Measurements from ENCODE around the gene ALDH6A1.
A peak's percentile ranks its signal among the peaks of the same experiment; 100 is the strongest.

ALDH6A1 gene

DNA sequence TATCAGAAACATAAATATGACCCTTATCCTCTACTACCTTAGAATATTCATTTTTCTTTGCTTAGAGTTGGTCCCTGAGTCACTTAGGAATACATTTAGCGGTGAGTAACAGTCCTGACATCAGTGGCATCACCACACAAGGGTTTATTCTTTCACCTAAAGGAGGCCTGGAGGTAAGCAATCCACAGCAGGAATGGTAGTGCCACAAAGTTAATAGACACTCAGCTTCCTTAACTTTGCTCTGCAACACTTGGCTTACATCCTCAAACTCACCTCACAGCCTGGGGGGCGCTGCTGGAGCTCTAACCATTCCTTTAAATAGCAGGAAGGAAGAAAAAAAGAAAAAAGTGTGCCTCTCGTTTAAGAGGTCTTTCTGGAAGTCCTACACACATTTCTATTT lies 36.0 kb downstream of the ALDH6A1 start:
- DNase-seq = no peak

DNA sequence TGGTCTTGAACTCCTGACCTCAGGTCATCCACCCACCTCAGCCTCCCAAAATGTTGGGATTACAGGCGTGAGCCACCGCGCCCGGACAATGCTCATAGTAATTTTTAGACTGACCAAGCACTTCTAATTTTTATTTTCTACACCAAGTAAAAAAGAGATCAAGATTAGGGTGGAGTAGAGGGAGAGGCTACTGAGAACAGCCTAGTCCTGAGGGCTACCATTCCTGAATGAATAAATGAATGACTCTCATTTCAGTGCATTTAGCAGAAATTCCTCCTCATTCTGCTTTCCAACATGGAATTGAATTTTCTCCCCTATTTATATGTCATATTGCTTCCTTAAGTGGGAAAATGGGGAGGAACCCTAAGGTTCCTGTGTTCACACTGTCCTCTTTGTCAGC lies 38.7 kb downstream of the ALDH6A1 start:
- DNase-seq = no peak

DNA sequence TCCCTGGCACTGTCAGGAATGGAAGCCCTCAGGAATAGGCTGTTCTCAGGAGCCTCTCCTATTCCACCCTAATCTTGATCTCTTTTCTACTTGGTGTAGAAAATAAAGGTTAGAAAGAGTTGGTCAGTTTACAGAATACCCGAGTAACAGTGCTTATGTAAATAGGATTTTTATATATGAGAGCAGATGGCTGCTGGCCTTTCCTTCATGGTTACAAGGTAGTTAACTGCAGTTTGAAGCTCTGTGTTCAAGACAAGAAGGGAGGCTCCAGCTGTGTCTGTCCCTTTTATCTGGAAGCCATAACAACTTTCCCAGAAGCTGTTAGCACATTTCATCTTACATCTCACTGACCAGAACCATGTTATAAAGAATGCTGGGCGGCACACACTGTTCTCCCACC lies 42.0 kb downstream of the ALDH6A1 start:
- DNase-seq = no peak

DNA sequence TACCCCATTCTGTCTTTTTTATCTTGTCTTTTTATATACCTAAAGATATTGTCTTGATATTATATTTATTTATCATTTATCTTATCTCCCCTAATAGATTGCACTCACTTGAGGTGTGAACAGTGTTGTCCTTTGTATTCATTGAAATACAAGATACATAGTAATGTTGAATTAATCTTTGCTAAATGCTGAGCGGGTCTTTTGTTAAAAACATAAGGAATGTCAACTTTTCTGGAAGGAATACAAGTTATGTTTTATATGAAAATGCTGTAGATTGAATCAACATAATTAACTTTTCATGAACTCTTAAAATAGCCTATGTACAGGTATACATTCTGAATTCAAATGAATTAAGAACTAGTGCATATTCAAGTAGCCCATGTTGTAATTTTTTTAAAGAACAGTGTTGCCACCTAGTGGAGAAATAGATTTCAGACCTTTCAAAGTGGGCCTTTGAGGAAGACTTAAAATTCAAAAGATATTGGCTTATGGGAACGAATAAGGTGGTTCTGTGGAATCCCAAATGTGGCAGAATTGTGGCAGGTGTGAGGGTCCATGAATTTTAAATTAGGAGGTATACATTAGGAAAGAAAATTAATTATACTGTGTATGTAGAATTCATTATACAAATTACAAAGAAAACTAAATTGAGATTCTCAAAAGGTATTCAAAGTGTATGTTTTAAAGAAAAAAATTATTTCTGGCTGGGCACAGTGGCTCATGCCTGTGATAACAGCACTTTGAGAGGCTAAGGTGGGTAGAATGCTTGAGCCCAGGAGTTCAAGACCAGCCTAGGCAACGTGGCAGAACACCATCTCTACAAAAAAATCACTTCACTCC lies 46.0 kb downstream of the ALDH6A1 start:
- no peak for DNase-seq

DNA sequence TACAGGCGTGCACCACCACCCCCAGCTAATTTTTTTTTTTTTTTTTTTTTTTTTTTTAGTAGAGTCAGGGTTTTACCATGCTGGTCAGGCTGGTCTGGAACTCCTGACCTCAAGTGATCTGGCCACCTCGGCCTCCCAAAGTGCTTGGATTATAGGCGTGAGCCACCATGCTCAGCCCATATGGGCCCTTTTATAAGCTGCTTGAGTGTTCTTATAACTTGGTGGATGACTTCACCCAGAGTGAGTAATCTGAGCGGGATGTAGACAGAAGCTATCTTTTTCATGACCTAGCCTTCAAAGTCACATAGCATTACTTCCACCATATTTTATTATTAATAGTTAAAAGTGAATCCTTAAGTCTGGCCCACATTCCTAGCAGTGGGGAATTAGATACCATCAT lies 48.7 kb downstream of the ALDH6A1 start:
- no peak for DNase-seq

DNA sequence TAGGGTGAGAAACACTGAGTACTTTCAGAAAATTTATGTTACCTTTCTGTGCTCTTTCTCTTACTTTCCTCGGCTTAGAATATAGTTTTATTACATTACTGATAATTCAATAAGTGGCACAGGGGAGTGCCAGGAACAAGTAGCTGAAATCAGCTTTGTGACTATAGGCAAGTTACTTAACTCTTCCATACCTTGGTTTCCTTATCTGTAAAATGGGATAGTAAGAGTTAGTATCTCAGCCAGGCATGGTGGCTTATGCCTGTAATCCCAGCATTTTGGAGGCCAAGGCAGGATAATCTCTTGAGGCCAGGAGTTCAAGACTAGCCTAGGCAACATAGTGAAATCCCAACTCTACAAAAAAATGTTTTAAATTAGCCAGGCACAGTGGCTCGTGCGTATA lies 49.7 kb downstream of the ALDH6A1 start:
- no peak for DNase-seq

DNA sequence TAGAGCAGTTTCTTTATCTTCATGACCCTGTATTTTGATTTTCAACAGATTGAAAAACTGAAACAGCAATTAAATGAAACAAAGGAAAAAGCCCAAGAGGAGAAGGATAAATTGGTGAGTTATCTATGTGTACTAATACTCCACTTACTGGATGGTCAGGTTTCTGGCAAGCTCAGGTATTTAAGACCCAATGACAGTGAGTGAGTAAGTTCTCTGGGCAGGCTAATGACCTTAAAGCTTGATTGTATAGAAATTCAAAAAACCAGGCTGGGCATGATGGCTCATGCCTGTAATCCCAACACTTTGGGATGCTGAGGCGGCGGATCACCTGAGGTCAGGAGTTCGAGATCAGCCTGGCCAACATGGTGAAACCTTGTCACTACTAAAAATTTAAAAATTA lies 55.1 kb downstream of the ALDH6A1 start:
- DNase-seq = no peak

DNA sequence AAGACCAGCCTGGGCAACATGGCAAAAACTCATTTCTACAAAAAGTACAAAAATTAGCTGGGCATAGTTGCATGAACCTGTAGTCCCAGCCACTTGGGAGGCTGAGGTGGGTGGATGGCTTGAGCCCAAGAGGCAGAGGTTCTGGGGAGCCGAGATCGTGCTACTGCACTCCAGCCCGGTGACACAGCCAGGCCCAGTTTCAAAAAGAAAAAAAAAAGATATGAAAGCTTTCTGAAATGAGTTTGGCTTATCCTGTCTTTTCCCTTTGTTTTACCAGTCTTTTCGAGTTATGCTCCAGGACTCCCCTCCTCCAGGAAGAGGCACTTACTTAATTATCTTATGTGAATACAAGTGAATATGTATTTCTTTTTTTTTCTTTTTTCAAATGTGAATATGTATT lies 61.9 kb downstream of the ALDH6A1 start:
- no peak for DNase-seq

DNA sequence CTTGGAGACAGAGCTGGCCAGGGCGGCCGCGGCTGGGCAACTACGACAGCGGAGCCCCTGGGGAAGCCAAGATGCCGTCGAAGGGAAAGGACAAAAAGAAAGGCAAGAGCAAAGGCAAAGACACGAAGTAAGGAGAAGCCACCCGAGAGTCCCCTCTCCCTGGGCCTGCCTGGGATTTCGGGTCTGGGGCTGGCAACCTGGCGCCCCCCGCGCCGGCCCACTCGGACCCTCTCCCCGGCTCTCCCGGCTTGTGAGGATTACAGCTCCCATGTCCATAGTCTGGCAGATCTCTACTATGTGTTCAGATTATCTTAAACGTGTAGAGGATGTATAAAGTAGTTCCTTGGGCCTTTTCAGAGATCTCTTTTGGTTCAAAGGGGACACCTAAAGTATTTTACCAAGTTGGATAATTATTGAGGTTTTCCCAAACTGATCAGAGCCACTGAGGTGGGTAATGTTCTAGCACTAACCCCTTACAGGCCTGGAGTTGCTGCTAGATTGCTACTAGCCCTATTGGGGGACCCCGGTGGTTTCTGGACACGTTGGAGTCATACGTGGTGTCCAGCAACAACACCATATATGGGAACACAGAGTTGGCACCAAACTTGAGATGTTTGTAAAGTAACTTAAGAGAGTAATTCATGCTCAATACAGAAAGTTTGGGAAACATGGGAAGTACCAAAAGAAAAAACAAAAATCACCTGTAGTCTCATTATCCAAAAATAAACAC lies 64.7 kb downstream of the ALDH6A1 start:
- DNase-seq = no peak

DNA sequence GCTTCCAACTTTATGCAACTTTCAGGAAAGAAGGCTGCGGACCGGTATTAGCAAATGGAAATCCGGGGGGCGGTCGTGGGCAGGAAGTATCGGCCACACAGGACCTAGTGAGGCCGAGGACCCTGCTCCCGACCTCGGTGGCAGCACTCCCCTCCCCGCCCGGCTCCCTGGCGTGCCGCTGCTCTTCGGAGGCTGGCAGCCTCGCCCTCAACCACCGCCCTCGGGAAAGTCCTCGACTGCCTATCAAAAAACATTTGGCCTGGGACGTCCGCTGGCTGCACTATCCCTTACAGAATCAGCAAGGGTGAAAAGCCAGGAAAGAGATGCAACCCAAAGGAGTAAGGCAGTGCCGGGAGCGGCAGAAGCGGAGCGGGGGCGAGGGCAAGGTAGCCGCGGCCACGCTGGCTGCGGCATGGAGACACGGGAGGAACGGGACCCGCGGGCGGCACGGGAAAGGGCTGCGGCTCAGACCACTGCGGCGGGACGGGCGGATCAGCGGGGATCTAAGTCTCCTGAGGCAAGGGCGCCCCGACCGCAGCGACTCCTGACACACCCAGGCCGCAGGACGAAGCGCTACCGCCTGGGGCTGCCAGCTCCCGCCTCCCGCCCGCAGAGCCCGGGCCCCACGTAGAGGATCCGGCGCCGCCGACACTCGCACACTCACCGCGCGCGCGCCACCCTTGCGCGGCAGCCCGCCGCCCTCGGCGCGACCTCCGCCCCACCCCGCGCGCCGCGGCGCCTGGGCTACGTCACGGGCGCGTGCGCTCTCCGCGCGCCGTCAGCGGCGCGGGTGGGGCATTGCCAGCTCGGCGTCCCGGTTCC lies 65.5 kb downstream of the ALDH6A1 start, which contains the start of the genes BBOF1 and ENTPD5:
Gene BBOF1 (plus strand): TSS at position 764 of the 822 bp plus-strand sequence. CDS start 130 bp downstream, outside the sequence.
Gene ENTPD5 (minus strand): TSS at position 703 of the 822 bp plus-strand sequence. CDS start 31,186 bp downstream, outside the sequence.
- DNase-seq = peak; percentile 84

DNA sequence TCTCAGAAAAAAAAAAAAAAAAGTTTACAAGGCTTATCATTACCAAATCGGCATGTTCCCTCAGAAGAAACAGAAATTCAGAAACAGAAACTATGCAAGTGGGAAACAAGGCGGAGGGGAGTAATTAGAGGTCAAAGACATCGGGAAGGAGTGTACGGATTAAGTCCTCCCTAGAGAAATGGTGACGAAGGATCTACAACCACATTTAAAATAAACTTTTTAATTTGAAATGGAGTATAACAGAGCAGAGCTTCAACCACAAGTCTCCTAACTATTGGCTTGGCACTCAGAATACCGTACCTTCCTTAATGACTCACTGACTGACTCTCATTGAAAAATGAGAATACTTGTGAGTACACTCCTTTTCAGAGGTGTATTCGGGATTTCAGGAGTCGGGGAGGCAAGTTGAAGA lies 66.1 kb downstream of the ALDH6A1 start:
- no peak for DNase-seq

DNA sequence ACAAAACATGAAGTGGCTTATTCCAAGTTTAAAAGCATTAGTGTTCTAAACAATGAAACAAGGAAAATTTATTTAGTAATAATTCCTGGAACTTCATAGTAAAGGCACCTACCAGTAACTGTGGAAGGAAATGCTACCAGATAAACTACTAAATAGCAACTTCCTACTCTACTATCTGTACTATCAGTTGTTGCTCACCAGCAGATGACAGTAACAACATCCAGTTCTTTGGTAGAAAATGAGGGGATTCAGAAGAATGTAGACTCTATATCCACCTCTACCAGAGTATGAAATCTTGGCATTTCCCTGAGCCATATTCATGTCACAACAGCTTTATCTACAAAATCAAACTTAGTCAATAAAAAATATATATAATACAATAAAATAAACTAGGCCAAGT lies 68.3 kb downstream of the ALDH6A1 start:
- no peak for DNase-seq

DNA sequence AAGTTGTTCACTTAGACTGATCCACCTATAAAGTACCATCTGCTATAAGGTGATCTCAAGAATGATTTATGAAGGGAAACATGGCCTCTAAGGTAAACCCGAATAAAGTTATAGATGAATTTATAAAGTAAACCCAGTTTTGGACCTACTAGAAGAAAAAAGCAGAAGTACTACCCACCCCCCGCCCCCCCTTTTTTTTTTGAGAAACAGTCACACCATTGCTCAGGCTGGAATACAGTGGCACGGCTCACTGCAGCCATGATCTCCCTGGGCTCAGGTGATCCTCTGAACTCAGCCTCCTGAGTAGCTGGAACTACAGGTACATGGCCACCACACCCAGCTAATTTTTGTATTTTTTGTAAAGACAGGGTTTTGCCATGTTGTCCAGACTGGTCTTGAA lies 69.1 kb downstream of the ALDH6A1 start:
- DNase-seq = no peak

DNA sequence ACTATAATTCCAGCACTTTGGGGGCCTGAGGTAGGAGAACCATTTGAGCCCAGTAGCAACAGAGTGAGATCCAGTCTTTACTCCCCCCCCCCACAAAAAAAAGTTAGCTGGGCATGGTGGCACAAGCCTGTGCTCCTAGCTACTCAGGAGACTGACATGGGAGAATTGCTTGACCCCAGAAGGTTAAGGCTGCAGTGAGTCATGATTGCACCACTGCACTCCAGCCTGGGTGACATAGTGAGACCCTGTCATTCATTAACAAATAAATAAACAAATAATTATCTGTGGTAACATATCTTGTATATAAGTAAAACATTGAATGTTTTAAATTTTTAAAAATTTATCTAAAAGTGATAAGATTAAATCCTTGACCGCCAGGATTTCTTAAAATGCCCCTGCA lies 70.0 kb downstream of the ALDH6A1 start:
- DNase-seq = no peak

DNA sequence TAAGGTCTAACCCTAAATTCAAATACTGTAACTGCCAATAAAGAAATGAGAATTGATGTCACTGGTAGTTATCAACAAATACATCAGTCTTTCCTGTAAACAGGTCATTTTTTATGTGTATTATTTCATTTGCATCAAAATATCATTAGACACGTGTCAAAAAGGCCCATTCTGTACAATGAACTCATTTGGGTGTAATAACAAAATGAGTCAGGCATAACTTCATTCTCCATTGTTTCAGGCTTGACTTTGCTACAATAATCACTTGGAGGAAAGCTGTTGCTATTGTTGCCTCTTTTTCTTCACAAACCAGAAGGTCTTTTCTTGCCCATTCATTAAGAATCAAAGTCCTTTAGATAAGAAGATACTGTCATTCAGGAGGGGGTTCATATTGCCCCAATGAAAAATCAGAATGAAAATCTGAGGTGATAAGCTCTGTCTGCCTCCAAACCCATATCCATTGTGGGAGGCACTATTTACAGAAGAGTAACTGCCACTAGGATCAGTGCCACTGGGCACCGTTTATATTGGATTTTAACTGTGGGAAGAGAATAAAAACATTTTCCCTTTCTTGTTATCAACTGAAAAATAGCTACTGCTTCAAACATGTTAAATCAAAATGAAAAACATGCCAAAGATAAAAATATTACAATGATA lies 75.3 kb downstream of the ALDH6A1 start:
- DNase-seq = no peak

Data from stimulated activated CD4-positive, alpha-beta T cell treated with anti-CD3 and anti-CD28 coated beads, Interleukin-4, amount 100 ng/mL, for 1 hour (primary cell).